ENCODE measurements around the gene GBA2. TPM values are rescaled to one million over a fixed set of nuclear protein-coding genes. Genes with fewer than 3 reads are reported as not detected.
A peak's percentile ranks its signal among the peaks of the same experiment; 100 is the strongest.

The GBA2 gene
- total and polyA plus RNA-seq, 2 donors (not counting 3 experiments of a cell fraction or from before 2014, with no cell fraction given) = 110 to 158 TPM

DNA sequence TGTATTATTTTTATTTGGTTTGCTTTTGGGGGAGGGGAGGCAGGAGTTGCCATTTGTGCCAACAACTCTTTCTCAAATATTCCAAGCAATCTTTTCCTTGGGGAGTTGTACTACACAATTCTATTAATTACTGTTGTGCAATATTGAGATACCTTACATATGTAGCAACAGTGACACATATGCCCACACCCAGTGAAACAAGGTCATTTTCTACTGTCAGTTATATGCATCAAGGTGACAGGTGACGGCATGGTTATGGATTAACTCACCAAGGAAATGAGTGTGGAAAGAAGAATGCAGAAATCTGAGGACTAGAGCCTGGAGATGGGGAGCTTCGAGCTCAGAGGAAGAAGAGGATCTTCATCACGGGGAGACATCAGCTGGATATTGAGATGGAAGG lies 22.9 kb upstream of the GBA2 start:
- ChIA-PET POLR2A (interaction anchor here (2.0 kb wide), 1 partner anchor 11 kb away, joined by 4 read pairs; no protein-coding TSS in a partner anchor), CTCF (interaction anchor here (1.0 to 4.2 kb wide), 12 partner anchors 10 to 110 kb away, joined by 3 to 21 read pairs (median 6); partner anchors contain the start of genes GBA2, MSMP and RGP1)
- no peak overlapping the region for H2AFZ ChIP-seq (ENCODE audit: low read depth, low read length)
- no peaks in the 10 kb centered on the region for H3K9me1 ChIP-seq (replicated peaks; ENCODE audit: control insufficient read depth, extremely low read depth, insufficient read depth, low read length)
- dilution Hi-C loops (cut with MboI; ENCODE audit: extremely low pct_ligation_motif_present, low sequenced_read_pairs) (no loop called here), intact Hi-C loops (cut with micrococcal nuclease) (loop anchor here (1.0 to 2.0 kb wide), 2 partner anchors 12 to 15 kb away; no protein-coding TSS in a partner anchor)
- peaks cover 36% of the 10 kb centered on the region for H3K4me1 ChIP-seq (ENCODE audit: control insufficient read depth, extremely low read depth, insufficient read depth, low read length)
- peak overlapping the region; percentile 78 for H3K4me2 ChIP-seq (ENCODE audit: insufficient read depth, low read length)
- H3K36me3 ChIP-seq (ENCODE audit: control insufficient read depth in 2 of 2, extremely low read depth in 1 of 2, insufficient read depth in 2 of 2, low read length in 2 of 2) = no peaks in the 10 kb centered on the region
- no TSS peak for BruUV-seq (replicated peaks)
- DNase-seq (ENCODE audit: low read depth, low spot score) (no peak), FAIRE-seq (no peak)
- no peak for TF ChIP-seq CTCF (IDR thresholded peaks at IDR 0.05; ENCODE audit: extremely low read depth in 1 of 2, insufficient read depth in 1 of 2, low read depth in 1 of 2, low read length in 2 of 2)
- no peak for TF ChIP-seq EZH2 (IDR thresholded peaks at IDR 0.05; ENCODE audit: borderline replicate concordance, low read depth, low read length, severe bottlenecking)
- TF ChIP-seq POLR2A (IDR thresholded peaks at IDR 0.05; ENCODE audit: low read depth, low read length) = no peak
- no peak for TF ChIP-seq GATA2 (IDR thresholded peaks at IDR 0.05; ENCODE audit: insufficient read depth, insufficient read length, low read depth, low read length)
- TF ChIP-seq FOS (IDR thresholded peaks at IDR 0.05; ENCODE audit: borderline replicate concordance, insufficient read depth, low read length) = no peak
- no peak for TF ChIP-seq MYC (IDR thresholded peaks at IDR 0.05; ENCODE audit: low read depth, low read length)
- TF ChIP-seq POLR2AphosphoS5 (IDR thresholded peaks at IDR 0.05; ENCODE audit: insufficient read depth, low read depth, low read length) = no peak
- TF ChIP-seq, protein P1, sequence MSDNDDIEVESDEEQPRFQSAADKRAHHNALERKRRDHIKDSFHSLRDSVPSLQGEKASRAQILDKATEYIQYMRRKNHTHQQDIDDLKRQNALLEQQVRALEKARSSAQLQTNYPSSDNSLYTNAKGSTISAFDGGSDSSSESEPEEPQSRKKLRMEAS (IDR thresholded peaks at IDR 0.05; ENCODE audit: insufficient read depth, insufficient read length) = no peak
- no peak for TF ChIP-seq JUN (IDR thresholded peaks at IDR 0.05; ENCODE audit: borderline replicate concordance, insufficient read depth, insufficient read length, low read depth)
- H4K20me1 ChIP-seq (replicated peaks; ENCODE audit: control insufficient read depth, extremely low read depth, insufficient read depth, low read length) = no peaks in the 10 kb centered on the region
- H3K9me3 ChIP-seq (replicated peaks; ENCODE audit: control insufficient read depth, insufficient read depth, low read length) = no peaks in the 10 kb centered on the region
- no peak overlapping the region for H3K9ac ChIP-seq (replicated peaks; ENCODE audit: extremely low read depth, insufficient read depth, low read length)
- H3K27me3 ChIP-seq (ENCODE audit: control insufficient read depth in 2 of 2, insufficient read depth in 2 of 2, low read length in 2 of 2) = no peaks in the 10 kb centered on the region
- H3K27ac ChIP-seq (ENCODE audit: insufficient read depth, low read depth, low read length) = no peak overlapping the region
- no peak overlapping the region for H3K4me3 ChIP-seq (replicated peaks in 1 of 3; ENCODE audit: insufficient read depth in 1 of 3, low read depth in 1 of 3, low read length in 3 of 3)
- no peaks in the 10 kb centered on the region for H3K79me2 ChIP-seq (ENCODE audit: control insufficient read depth, insufficient read depth, low read length)
